Hematopoietic multipotent progenitor cell treated with erythropoietin and hydrocortisone succinate and interleukin-3 and kit ligand, for 4 days (in vitro differentiated cells): Measurements from ENCODE around the gene ARHGAP10.
A peak's percentile ranks its signal among the peaks of the same experiment; 100 is the strongest.

Experiments used
- DNase-seq: peaks from one replicate; pipeline ENCODE4 v3.0.0-alpha.2; 2015

ARHGAP10 gene

GRCh38 chr4:147770831-147771230 is 38.9 kb downstream of the ARHGAP10 start:
- no peak for DNase-seq

- DNase-seq = no peak
Observed at GRCh38 chr4:147772056-147772455, 40.2 kb downstream of the ARHGAP10 start.

GRCh38 chr4:147772459-147772969 is 40.6 kb downstream of the ARHGAP10 start:
- no peak for DNase-seq

GRCh38 chr4:147773261-147774184 is 41.6 kb downstream of the ARHGAP10 start:
- DNase-seq = no peak

- DNase-seq = peak; percentile 34
Observed at GRCh38 chr4:147776716-147777115, 44.8 kb downstream of the ARHGAP10 start.

GRCh38 chr4:147777456-147778091 is 45.7 kb downstream of the ARHGAP10 start:
- DNase-seq = no peak

GRCh38 chr4:147778942-147779341 is 47.1 kb downstream of the ARHGAP10 start:
- no peak for DNase-seq

- DNase-seq = peak; percentile 52
Observed at GRCh38 chr4:147779451-147779850, 47.6 kb downstream of the ARHGAP10 start.

- DNase-seq = peak; percentile 80
Observed at GRCh38 chr4:147780137-147780777, 48.4 kb downstream of the ARHGAP10 start.

- no peak for DNase-seq
Observed at GRCh38 chr4:147782087-147782781, 50.3 kb downstream of the ARHGAP10 start.

GRCh38 chr4:147785129-147785528 is 53.2 kb downstream of the ARHGAP10 start:
- no peak for DNase-seq

GRCh38 chr4:147786031-147786430 is 54.1 kb downstream of the ARHGAP10 start:
- peak; percentile 62 for DNase-seq

- DNase-seq = no peak
Observed at GRCh38 chr4:147786531-147786930, 54.6 kb downstream of the ARHGAP10 start.

- DNase-seq = no peak
Observed at GRCh38 chr4:147787204-147787603, 55.3 kb downstream of the ARHGAP10 start.

- no peak for DNase-seq
Observed at GRCh38 chr4:147788791-147789190, 56.9 kb downstream of the ARHGAP10 start.

GRCh38 chr4:147789596-147789995 is 57.7 kb downstream of the ARHGAP10 start:
- no peak for DNase-seq

- no peak for DNase-seq
Observed at GRCh38 chr4:147790412-147790811, 58.5 kb downstream of the ARHGAP10 start.

- DNase-seq = no peak
Observed at GRCh38 chr4:147791341-147791740, 59.5 kb downstream of the ARHGAP10 start.

GRCh38 chr4:147791865-147792264 is 60.0 kb downstream of the ARHGAP10 start:
- no peak for DNase-seq

GRCh38 chr4:147793569-147794313 is 61.9 kb downstream of the ARHGAP10 start:
- no peak for DNase-seq

GRCh38 chr4:147794314-147794680 is 62.4 kb downstream of the ARHGAP10 start:
- no peak for DNase-seq

GRCh38 chr4:147794787-147795413 is 63.0 kb downstream of the ARHGAP10 start:
- peak; percentile 64 for DNase-seq
